BLaER1 treated with 17β-estradiol and CSF1 and Interleukin-3, amounts not matched to agents 10 nM and 100 nM (cell line): ENCODE results near the gene PPP3CA.

Source experiments
- H3K27ac ChIP-seq, 11 experiments: shearing (Covaris generic); formaldehyde crosslinking; 2 replicates each; pipeline ENCODE4 v1.8.1; 2022
- H3K27me3 ChIP-seq, 11 experiments: shearing (Covaris generic); formaldehyde crosslinking; 2 replicates each; pipeline ENCODE4 v1.8.1; 2022
- H3K36me3 ChIP-seq, 11 experiments: shearing (Covaris generic); formaldehyde crosslinking; 2 replicates each; pipeline ENCODE4 v1.8.1; 2022
- H3K4me1 ChIP-seq, 10 experiments: shearing (Covaris generic); formaldehyde crosslinking; 2 replicates each; pipeline ENCODE4 v1.8.1; 2022
- H3K4me2 ChIP-seq, 11 experiments: shearing (Covaris generic); formaldehyde crosslinking; 2 replicates each; pipeline ENCODE4 v1.8.1; 2022
- H3K4me3 ChIP-seq, 10 experiments: shearing (Covaris generic); formaldehyde crosslinking; 2 replicates each; pipeline ENCODE4 v1.8.1; 2022
- H3K9ac ChIP-seq, 11 experiments: shearing (Covaris generic); formaldehyde crosslinking; 2 replicates each; pipeline ENCODE4 v1.8.1; 2022
- H3K9me3 ChIP-seq, 11 experiments: shearing (Covaris generic); formaldehyde crosslinking; replicated peaks in 1 of 11; 2 replicates each; pipeline ENCODE4 v1.8.1; 2022
- H4K20me1 ChIP-seq, 11 experiments: shearing (Covaris generic); formaldehyde crosslinking; 2 replicates each; pipeline ENCODE4 v1.8.1; 2022
- Cebpa-rat ChIP-seq, 11 experiments: shearing (Covaris generic); IDR thresholded peaks; 2 replicates each; pipeline ENCODE4 v1.8.1; 2022

PPP3CA gene

GRCh38 chr4:101174679-101175345, 172.5 kb downstream of the PPP3CA start:
- Histone ChIP-seq H3K27me3 (no peaks in the 10 kb centered on the region), H3K9ac (no peak overlapping the region), H3K4me3 (no peak overlapping the region), H3K9me3 (no peaks in the 10 kb centered on the region), H3K4me1 (peaks cover 0 to 15% (median 0%) of the 10 kb centered on the region in 10 experiments; a peak in 6 of 20 replicates), H3K4me2 (no peak overlapping the region), H3K27ac (no peak overlapping the region), H4K20me1 (peaks cover 0 to 91% (median 0%) of the 10 kb centered on the region in 11 experiments; a peak in 7 of 22 replicates), H3K36me3 (peaks cover 0 to 5% (median 0%) of the 10 kb centered on the region in 11 experiments; a peak in 3 of 22 replicates)
- no peak for TF ChIP-seq Cebpa-rat (IDR thresholded peaks at IDR 0.05)

- Histone ChIP-seq H3K4me3 (no peak overlapping the region), H3K4me2 (no peak overlapping the region), H3K4me1 (peaks cover 0 to 32% (median 6%) of the 10 kb centered on the region in 10 experiments; a peak in 12 of 20 replicates), H3K27ac (no peak overlapping the region), H3K9ac (no peak overlapping the region), H3K27me3 (no peaks in the 10 kb centered on the region), H4K20me1 (peaks cover 0 to 96% (median 5%) of the 10 kb centered on the region in 11 experiments; a peak in 7 of 22 replicates), H3K9me3 (no peaks in the 10 kb centered on the region), H3K36me3 (no peaks in the 10 kb centered on the region; a peak in 1 of 22 replicates)
- no peak for TF ChIP-seq Cebpa-rat (IDR thresholded peaks at IDR 0.05)
Measured at GRCh38 chr4:101172369-101172768, 175.0 kb downstream of the PPP3CA start.

GRCh38 chr4:101171747-101172146, 175.6 kb downstream of the PPP3CA start:
- Histone ChIP-seq H3K4me2 (no peak overlapping the region), H3K9ac (no peak overlapping the region), H3K4me3 (no peak overlapping the region), H3K27ac (no peak overlapping the region), H3K36me3 (no peaks in the 10 kb centered on the region; a peak in 1 of 22 replicates), H4K20me1 (peaks cover 0 to 97% (median 5%) of the 10 kb centered on the region in 11 experiments; a peak in 7 of 22 replicates), H3K4me1 (peaks cover 0 to 32% (median 6%) of the 10 kb centered on the region in 10 experiments; a peak in 12 of 20 replicates), H3K9me3 (no peaks in the 10 kb centered on the region), H3K27me3 (no peaks in the 10 kb centered on the region)
- TF ChIP-seq Cebpa-rat (IDR thresholded peaks at IDR 0.05) = no peak

GRCh38 chr4:101169044-101170014, 178.0 kb downstream of the PPP3CA start:
- no peak for TF ChIP-seq Cebpa-rat (IDR thresholded peaks at IDR 0.05)
- H3K27me3 ChIP-seq = no peaks in the 10 kb centered on the region
- no peaks in the 10 kb centered on the region for H3K9me3 ChIP-seq
- H3K36me3 ChIP-seq = no peaks in the 10 kb centered on the region; a peak in 1 of 22 replicates
- no peak overlapping the region for H3K27ac ChIP-seq
- H4K20me1 ChIP-seq = peaks cover 0 to 96% (median 4%) of the 10 kb centered on the region in 11 experiments; a peak in 5 of 22 replicates
- H3K9ac ChIP-seq = no peak overlapping the region
- no peak overlapping the region for H3K4me3 ChIP-seq
- H3K4me1 ChIP-seq = peaks cover 0 to 33% (median 6%) of the 10 kb centered on the region in 10 experiments; a peak in 12 of 20 replicates
- peak overlapping the region in 3 of 11 experiments; percentile 2 to 33 (median 11); a peak in 3 of 22 replicates for H3K4me2 ChIP-seq

- Histone ChIP-seq H3K27ac (no peak overlapping the region; a peak in 1 of 22 replicates), H3K9ac (no peak overlapping the region), H3K27me3 (no peaks in the 10 kb centered on the region), H3K4me3 (no peak overlapping the region), H3K4me1 (peaks cover 0 to 29% (median 5%) of the 10 kb centered on the region in 10 experiments; a peak in 12 of 20 replicates), H4K20me1 (peaks cover 0 to 93% (median 0%) of the 10 kb centered on the region in 11 experiments; a peak in 4 of 22 replicates), H3K36me3 (peaks cover 0 to 4% (median 0%) of the 10 kb centered on the region in 11 experiments; a peak in 3 of 22 replicates), H3K4me2 (0 out of 22 replicates have a peak overlapping the region, but pooled peaks of 1 of the 11 experiments have one; percentile 19), H3K9me3 (no peaks in the 10 kb centered on the region)
- no peak for TF ChIP-seq Cebpa-rat (IDR thresholded peaks at IDR 0.05)
Measured at GRCh38 chr4:101163936-101164335, 183.4 kb downstream of the PPP3CA start.

- Histone ChIP-seq H3K9ac (no peak overlapping the region), H3K27ac (no peak overlapping the region), H3K27me3 (no peaks in the 10 kb centered on the region), H3K4me1 (peaks cover 0 to 21% (median 3%) of the 10 kb centered on the region in 10 experiments; a peak in 8 of 20 replicates), H3K36me3 (peaks cover 0 to 5% (median 0%) of the 10 kb centered on the region in 11 experiments; a peak in 3 of 22 replicates), H3K4me3 (no peak overlapping the region), H3K9me3 (no peaks in the 10 kb centered on the region), H4K20me1 (peaks cover 0 to 86% (median 0%) of the 10 kb centered on the region in 11 experiments; a peak in 3 of 22 replicates), H3K4me2 (peak overlapping the region in 3 of 11 experiments; percentile 22 to 27 (median 27); a peak in 4 of 22 replicates)
- no peak for TF ChIP-seq Cebpa-rat (IDR thresholded peaks at IDR 0.05)
Measured at GRCh38 chr4:101162990-101163380, 184.3 kb downstream of the PPP3CA start.

- Histone ChIP-seq H3K4me2 (no peak overlapping the region), H3K4me3 (no peak overlapping the region), H3K27me3 (no peaks in the 10 kb centered on the region), H3K9me3 (no peaks in the 10 kb centered on the region), H4K20me1 (peaks cover 0 to 76% (median 0%) of the 10 kb centered on the region in 11 experiments; a peak in 3 of 22 replicates), H3K9ac (no peak overlapping the region), H3K27ac (no peak overlapping the region), H3K4me1 (peaks cover 0 to 32% (median 3%) of the 10 kb centered on the region in 10 experiments; a peak in 8 of 20 replicates), H3K36me3 (peaks cover 0 to 7% (median 0%) of the 10 kb centered on the region in 11 experiments; a peak in 3 of 22 replicates)
- no peak for TF ChIP-seq Cebpa-rat (IDR thresholded peaks at IDR 0.05)
Measured at GRCh38 chr4:101160792-101161592, 186.3 kb downstream of the PPP3CA start.

- Histone ChIP-seq H3K27ac (no peak overlapping the region), H3K9ac (no peak overlapping the region), H3K4me2 (no peak overlapping the region), H3K27me3 (no peaks in the 10 kb centered on the region), H3K4me3 (no peak overlapping the region), H3K36me3 (peaks cover 0 to 7% (median 0%) of the 10 kb centered on the region in 11 experiments; a peak in 4 of 22 replicates), H3K4me1 (peaks cover 0 to 27% (median 8%) of the 10 kb centered on the region in 10 experiments; a peak in 14 of 20 replicates), H4K20me1 (peaks cover 0 to 61% (median 0%) of the 10 kb centered on the region in 11 experiments; a peak in 5 of 22 replicates), H3K9me3 (no peaks in the 10 kb centered on the region)
- no peak for TF ChIP-seq Cebpa-rat (IDR thresholded peaks at IDR 0.05)
Measured at GRCh38 chr4:101158507-101158906, 188.8 kb downstream of the PPP3CA start.
